GM12878 (cell line): ENCODE measurements around the gene ATXN1. TPM values are rescaled to one million over a fixed set of nuclear protein-coding genes. Genes with fewer than 3 reads are reported as not detected.
A peak's percentile ranks its signal among the peaks of the same experiment; 100 is the strongest.

Experiments
- BMI1 ChIP-seq: fragments of 450-650 bp; IDR thresholded peaks from 2 replicates; pipeline ENCODE4 v1.6.1; 2016; ENCODE audit warnings: mild to moderate bottlenecking, moderate library complexity, borderline replicate concordance
- CREM ChIP-seq: IDR thresholded peaks from 2 replicates; pipeline ENCODE4 v1.6.1; 2014; ENCODE audit warnings: antibody characterized with exemption, low read depth
- KAT2A ChIP-seq: conservative IDR thresholded peaks from 2 replicates; pipeline ENCODE4 v1.6.1; 2011; ENCODE audit warnings: low read depth, low read length; ENCODE audit not compliant: control insufficient read depth
- NRF1 ChIP-seq: conservative IDR thresholded peaks from 2 replicates; pipeline ENCODE4 v1.6.1; 2011; ENCODE audit warnings: mild to moderate bottlenecking, low read depth, low read length, improper control_type of control experiment
- PRDM15 ChIP-seq: fragments of 450-650 bp; formaldehyde crosslinking; IDR thresholded peaks from 2 replicates; pipeline ENCODE4 v1.4.0; 2020; ENCODE audit warnings: mild to moderate bottlenecking, moderate library complexity
- RFX5 ChIP-seq: IDR thresholded peaks from 2 replicates; pipeline ENCODE4 v1.6.1; 2011; ENCODE audit warnings: low read depth, low read length, improper control_type of control experiment
- SMAD5 ChIP-seq: IDR thresholded peaks from 2 replicates; pipeline ENCODE4 v1.6.1; 2016; ENCODE audit warnings: antibody characterized with exemption, low read depth
- SREBF2 ChIP-seq: IDR thresholded peaks from 2 replicates; pipeline ENCODE4 v1.6.1; 2012; ENCODE audit warnings: mild to moderate bottlenecking, low read length
- TCF12 ChIP-seq: IDR thresholded peaks from 2 replicates; pipeline ENCODE4 v1.6.1; 2011; ENCODE audit warnings: low read depth, mild to moderate bottlenecking, low read length
- WRNIP1 ChIP-seq: IDR thresholded peaks from 2 replicates; pipeline ENCODE4 v1.6.1; 2011; ENCODE audit warnings: low read depth, low read length, improper control_type of control experiment, borderline replicate concordance
- ZNF384 ChIP-seq: IDR thresholded peaks from 2 replicates; pipeline ENCODE4 v1.6.1; 2012; ENCODE audit warnings: low read depth, mild to moderate bottlenecking, low read length, improper control_type of control experiment, borderline replicate concordance
- polyA plus RNA-seq, 11 experiments: library from polyadenylated mRNA; depleted of rRNA in 4 of 11; unstranded in 6 of 11; stranded (reverse) in 5 of 11; fragments of >200 nt; fragmentation: Nextera tagmentation in 4 of 11; fragmentation: Illumina TruSeq in 1 of 11; extraction: Ambion mirVana in 4 of 11; extraction: Trizol in 1 of 11; gene quantifications; 1 replicate in 1 of 11; 2 replicates in 10 of 11; pipeline versions ENCODE4 v1.2.1 to v1.2.3, GENCODE V29; 2011 to 2016; ENCODE audit warnings: inconsistent platforms in 2 of 11, missing spikeins in 2 of 11, low read depth in 1 of 11
- total RNA-seq, 4 experiments: library from RNA; depleted of rRNA in 3 of 4; stranded (reverse); fragments of >200 nt in 3 of 4; fragmentation: Illumina TruSeq in 1 of 4; extraction: Trizol in 1 of 4; gene quantifications; 2 replicates each; pipeline versions ENCODE4 v1.2.1 to v1.2.3, GENCODE V29; 2013 to 2021
- TF ChIP-seq, protein P1 (sequence below): fragments of 450-650 bp; IDR thresholded peaks from 2 replicates; pipeline ENCODE4 v1.6.1; 2016; ENCODE audit warnings: mild to moderate bottlenecking

ATXN1 gene
- total and polyA plus RNA-seq, 10 of the 15 experiments (the other 5 are each of a cell fraction or from before 2014, with no cell fraction given) = 12.2 to 51.2 (median 20.5) TPM

- TF ChIP-seq, protein P1, sequence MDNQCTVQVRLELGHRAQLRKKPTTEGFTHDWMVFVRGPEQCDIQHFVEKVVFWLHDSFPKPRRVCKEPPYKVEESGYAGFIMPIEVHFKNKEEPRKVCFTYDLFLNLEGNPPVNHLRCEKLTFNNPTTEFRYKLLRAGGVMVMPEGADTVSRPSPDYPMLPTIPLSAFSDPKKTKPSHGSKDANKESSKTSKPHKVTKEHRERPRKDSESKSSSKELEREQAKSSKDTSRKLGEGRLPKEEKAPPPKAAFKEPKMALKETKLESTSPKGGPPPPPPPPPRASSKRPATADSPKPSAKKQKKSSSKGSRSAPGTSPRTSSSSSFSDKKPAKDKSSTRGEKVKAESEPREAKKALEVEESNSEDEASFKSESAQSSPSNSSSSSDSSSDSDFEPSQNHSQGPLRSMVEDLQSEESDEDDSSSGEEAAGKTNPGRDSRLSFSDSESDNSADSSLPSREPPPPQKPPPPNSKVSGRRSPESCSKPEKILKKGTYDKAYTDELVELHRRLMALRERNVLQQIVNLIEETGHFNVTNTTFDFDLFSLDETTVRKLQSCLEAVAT = peak; percentile 70; the same call in 1 of the 2 replicates
- TF ChIP-seq RFX5 = no peak
- TF ChIP-seq CREM = no peak
- TF ChIP-seq NRF1 = no peak
- TF ChIP-seq SMAD5 = no peak
- TF ChIP-seq PRDM15 = no peak
- TF ChIP-seq KAT2A = no peak
- TF ChIP-seq SREBF2 = no peak
- TF ChIP-seq BMI1 = no peak
- TF ChIP-seq ZNF384 = no peak
- no peak for TF ChIP-seq TCF12
- no peak for TF ChIP-seq WRNIP1
Measured at GRCh38 chr6:16487996-16488674, 273.1 kb downstream of the ATXN1 start (continued).
